Kasumi-1 (cell line): ENCODE measurements around the gene TUBD1.
A peak's percentile ranks its signal among the peaks of the same experiment; 100 is the strongest.
"Not testable (repeated sequence)": the region's sequence is repeated elsewhere in the genome, so short reads cannot be mapped to it uniquely, and the experiment has no call there.

Experiments
- DNase-seq, 2 experiments: peaks; one replicate each; lab custom pipeline; 2025; lab: John Stamatoyannopoulos, UW

Gene TUBD1

GRCh38 chr17:59874376-59874775 lies 18.4 kb downstream of the TUBD1 start:
- DNase-seq, result no peak

- not testable (repeated sequence) for DNase-seq
These were observed 19.3 kb downstream of the TUBD1 start for GRCh38 chr17:59873414-59873813.

- no peak for DNase-seq
These were observed 20.4 kb downstream of the TUBD1 start for GRCh38 chr17:59872351-59872750.

GRCh38 chr17:59870482-59870881 lies 22.3 kb downstream of the TUBD1 start:
- DNase-seq, result no peak

GRCh38 chr17:59869941-59870218 lies 22.9 kb downstream of the TUBD1 start:
- DNase-seq, result no peak

- DNase-seq, result no peak
These were observed 29.1 kb downstream of the TUBD1 start for GRCh38 chr17:59863616-59864015.

- DNase-seq, result peak; percentile 81 to 83
These were observed 33.2 kb downstream of the TUBD1 start for GRCh38 chr17:59859444-59860025.

GRCh38 chr17:59858932-59859331 lies 33.8 kb downstream of the TUBD1 start:
- DNase-seq, result no peak

- DNase-seq, result no peak
These were observed 34.5 kb downstream of the TUBD1 start for GRCh38 chr17:59858167-59858816.

GRCh38 chr17:59856859-59857794 lies 35.6 kb downstream of the TUBD1 start:
- no peak for DNase-seq

GRCh38 chr17:59853919-59854729 lies 38.6 kb downstream of the TUBD1 start:
- not testable (repeated sequence) for DNase-seq

GRCh38 chr17:59853168-59853918 lies 39.4 kb downstream of the TUBD1 start:
- no peak for DNase-seq

- not testable (repeated sequence) for DNase-seq
These were observed 39.9 kb downstream of the TUBD1 start for GRCh38 chr17:59852847-59853167.

- DNase-seq, result no peak
These were observed 41.0 kb downstream of the TUBD1 start for GRCh38 chr17:59851439-59852375.

- DNase-seq, result not testable (repeated sequence)
These were observed 42.4 kb downstream of the TUBD1 start for GRCh38 chr17:59850311-59850710.

GRCh38 chr17:59848778-59849177 lies 44.0 kb downstream of the TUBD1 start:
- no peak for DNase-seq

- no peak for DNase-seq
These were observed 44.4 kb downstream of the TUBD1 start for GRCh38 chr17:59848385-59848668.

- no peak for DNase-seq
These were observed 46.2 kb downstream of the TUBD1 start for GRCh38 chr17:59846394-59847165.

- no peak for DNase-seq
These were observed 46.9 kb downstream of the TUBD1 start for GRCh38 chr17:59845595-59846393.
